ENCODE measurements around the gene GPS1. TPM values are rescaled to one million over a fixed set of nuclear protein-coding genes. Genes with fewer than 3 reads are reported as not detected.

GPS1 gene
- total RNA-seq, 1 donor from 2014 or later = 94.7 TPM

DNA sequence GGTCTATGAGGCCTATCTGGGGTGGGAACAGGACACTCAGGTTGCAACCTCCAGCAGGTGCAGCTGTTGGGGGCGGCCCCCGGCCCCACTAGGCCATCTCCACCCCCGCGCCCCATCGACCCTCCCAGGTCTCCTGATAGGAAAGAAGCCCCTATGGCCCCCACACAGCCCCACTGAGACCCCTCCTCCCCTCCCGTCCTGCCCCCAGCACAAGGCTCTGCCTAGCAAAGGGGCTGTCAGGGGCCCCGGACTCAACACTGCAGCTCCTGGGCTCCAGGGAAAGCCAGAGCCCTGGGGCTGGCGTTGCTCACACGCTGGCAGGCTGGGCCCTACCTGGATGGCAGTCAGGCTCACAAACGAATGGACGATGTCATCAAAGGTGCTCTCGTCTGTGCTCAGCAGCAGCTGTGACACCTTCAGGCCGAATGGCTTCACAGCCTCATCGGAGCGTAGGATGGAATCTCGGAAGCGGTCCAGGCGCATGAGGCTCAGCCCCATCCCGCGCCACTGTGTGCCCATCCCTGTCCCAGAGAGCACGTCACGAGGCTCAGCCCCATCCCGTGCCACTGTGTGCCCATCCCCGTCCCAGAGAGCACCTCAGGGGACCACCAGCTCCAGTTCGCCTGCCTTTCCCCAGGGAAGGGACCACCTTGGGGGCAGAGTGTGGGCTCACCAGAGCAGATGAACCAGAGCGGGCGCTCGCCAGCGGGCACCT lies 39.0 kb downstream of the GPS1 start:
- Mint-ChIP-seq H3K36me3 (ENCODE audit: low read depth) (peaks cover 47% of the 10 kb centered on the region), H3K9me3 (no peaks in the 10 kb centered on the region), H3K27me3 (no peaks in the 10 kb centered on the region), H3K4me3 (no peak overlapping the region), H3K27ac (no peak overlapping the region), H3K4me1 (no peaks in the 10 kb centered on the region)
- ATAC-seq (ENCODE audit: low read depth) (no peak), DNase-seq (no peak)
- TF ChIP-seq, protein P1, sequence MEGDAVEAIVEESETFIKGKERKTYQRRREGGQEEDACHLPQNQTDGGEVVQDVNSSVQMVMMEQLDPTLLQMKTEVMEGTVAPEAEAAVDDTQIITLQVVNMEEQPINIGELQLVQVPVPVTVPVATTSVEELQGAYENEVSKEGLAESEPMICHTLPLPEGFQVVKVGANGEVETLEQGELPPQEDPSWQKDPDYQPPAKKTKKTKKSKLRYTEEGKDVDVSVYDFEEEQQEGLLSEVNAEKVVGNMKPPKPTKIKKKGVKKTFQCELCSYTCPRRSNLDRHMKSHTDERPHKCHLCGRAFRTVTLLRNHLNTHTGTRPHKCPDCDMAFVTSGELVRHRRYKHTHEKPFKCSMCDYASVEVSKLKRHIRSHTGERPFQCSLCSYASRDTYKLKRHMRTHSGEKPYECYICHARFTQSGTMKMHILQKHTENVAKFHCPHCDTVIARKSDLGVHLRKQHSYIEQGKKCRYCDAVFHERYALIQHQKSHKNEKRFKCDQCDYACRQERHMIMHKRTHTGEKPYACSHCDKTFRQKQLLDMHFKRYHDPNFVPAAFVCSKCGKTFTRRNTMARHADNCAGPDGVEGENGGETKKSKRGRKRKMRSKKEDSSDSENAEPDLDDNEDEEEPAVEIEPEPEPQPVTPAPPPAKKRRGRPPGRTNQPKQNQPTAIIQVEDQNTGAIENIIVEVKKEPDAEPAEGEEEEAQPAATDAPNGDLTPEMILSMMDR (IDR thresholded peaks at IDR 0.05) = no peak
- POLR2A ChIA-PET = no interaction called here
- CTCF ChIA-PET = no interaction called here
- intact Hi-C loops (cut with micrococcal nuclease) = loop anchor here (10.0 kb wide), 1 partner anchor 576 kb away; the partner anchor contains the start of gene ACTG1

DNA sequence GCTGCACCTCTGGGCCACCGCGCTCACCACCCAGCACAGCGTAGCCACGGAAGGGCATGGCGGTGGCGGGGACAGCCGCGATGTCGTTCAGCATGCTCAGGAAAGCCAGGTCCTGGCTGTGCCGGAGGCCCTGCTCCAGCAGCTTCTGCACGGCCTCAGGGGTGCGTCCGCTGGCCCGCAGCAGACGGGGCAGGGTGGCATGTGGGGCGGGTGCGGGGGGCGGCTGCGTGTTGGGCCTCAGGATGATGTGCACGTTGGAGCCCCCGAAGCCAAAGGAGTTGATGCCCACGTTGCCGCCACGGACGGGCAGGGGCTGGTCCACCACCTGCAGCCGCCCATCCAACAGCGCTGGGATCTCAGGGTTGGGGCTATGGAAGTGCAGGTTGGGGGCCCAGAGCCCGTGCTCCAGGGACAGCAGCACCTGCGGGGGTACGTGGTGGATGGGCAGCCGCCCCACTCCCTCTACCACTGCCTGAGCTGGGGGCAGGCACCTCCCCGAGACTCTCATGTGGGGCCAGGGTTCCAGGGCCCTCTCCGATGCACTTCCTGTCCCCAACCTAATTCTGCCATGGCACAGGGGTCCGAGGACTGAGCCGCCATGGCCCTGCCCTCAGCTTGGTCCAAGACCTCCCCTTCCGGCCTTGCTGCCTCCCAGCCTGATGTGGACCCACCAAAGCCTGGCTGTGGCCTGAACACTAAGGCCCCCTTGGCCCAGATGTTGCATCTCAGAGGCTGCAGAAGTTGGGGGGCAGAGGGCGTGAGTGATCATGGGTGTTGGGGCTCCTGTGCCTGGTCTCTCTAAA lies 39.8 kb downstream of the GPS1 start:
- TF ChIP-seq, protein P1 (IDR thresholded peaks at IDR 0.05) = no peak
- no peaks in the 10 kb centered on the region for H3K9me3 Mint-ChIP-seq
- ChIA-PET POLR2A (no interaction called here), CTCF (no interaction called here)
- no peak overlapping the region for H3K4me3 Mint-ChIP-seq
- no peaks in the 10 kb centered on the region for H3K27me3 Mint-ChIP-seq
- peaks cover 45% of the 10 kb centered on the region for H3K36me3 Mint-ChIP-seq (ENCODE audit: low read depth)
- DNase-seq (no peak), ATAC-seq (ENCODE audit: low read depth) (no peak)
- intact Hi-C loops (cut with micrococcal nuclease) = loop anchor here (10.0 kb wide), 1 partner anchor 577 kb away; the partner anchor contains the start of gene ACTG1
- H3K27ac Mint-ChIP-seq = no peak overlapping the region
- peaks cover 2% of the 10 kb centered on the region for H3K4me1 Mint-ChIP-seq

GRCh38 chr17:82092094-82092586 lies 40.4 kb downstream of the GPS1 start:
- Mint-ChIP-seq H3K27me3 (no peaks in the 10 kb centered on the region), H3K27ac (no peak overlapping the region), H3K36me3 (ENCODE audit: low read depth) (peaks cover 40% of the 10 kb centered on the region), H3K9me3 (no peaks in the 10 kb centered on the region), H3K4me3 (no peak overlapping the region), H3K4me1 (peaks cover 5% of the 10 kb centered on the region)
- intact Hi-C loops (cut with micrococcal nuclease) = loop anchor here (10.0 kb wide), 1 partner anchor 577 kb away; the partner anchor contains the start of gene ACTG1
- ATAC-seq (ENCODE audit: low read depth) = no peak
- no peak for DNase-seq
- TF ChIP-seq, protein P1 (IDR thresholded peaks at IDR 0.05) = no peak
- ChIA-PET CTCF (no interaction called here), POLR2A (no interaction called here)

DNA sequence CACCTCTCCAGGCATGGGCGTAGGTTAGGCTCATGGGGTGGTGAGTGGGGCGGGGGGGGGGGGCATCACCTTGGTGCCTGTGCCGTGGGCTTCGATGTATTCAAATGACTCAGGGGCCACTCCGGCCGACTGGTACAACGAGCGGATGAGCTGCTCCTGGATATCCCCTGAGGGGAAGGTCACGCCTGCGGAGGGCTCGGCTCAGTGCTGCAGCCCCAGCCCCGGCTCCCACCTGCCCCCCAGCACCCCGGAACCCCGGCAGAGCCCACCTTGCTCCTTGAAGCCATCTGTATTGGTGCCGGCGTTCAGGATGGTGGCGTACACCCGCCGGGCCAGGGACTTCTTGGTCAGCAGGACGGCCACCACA lies 40.9 kb downstream of the GPS1 start:
- peaks cover 5% of the 10 kb centered on the region for H3K4me1 Mint-ChIP-seq
- H3K36me3 Mint-ChIP-seq (ENCODE audit: low read depth) = peaks cover 38% of the 10 kb centered on the region
- no peaks in the 10 kb centered on the region for H3K27me3 Mint-ChIP-seq
- ChIA-PET CTCF (no interaction called here), POLR2A (interaction anchor here (0.6 kb wide), 1 partner anchor 15 kb away, joined by 4 read pairs; no protein-coding TSS in a partner anchor)
- DNase-seq (no peak), ATAC-seq (ENCODE audit: low read depth) (no peak)
- H3K27ac Mint-ChIP-seq = no peak overlapping the region
- no peaks in the 10 kb centered on the region for H3K9me3 Mint-ChIP-seq
- no peak overlapping the region for H3K4me3 Mint-ChIP-seq
- intact Hi-C loops (cut with micrococcal nuclease) = loop anchor here (10.0 kb wide), 1 partner anchor 578 kb away; the partner anchor contains the start of gene ACTG1
- TF ChIP-seq, protein P1 (IDR thresholded peaks at IDR 0.05) = no peak

Measured in activated B cell treated with CpG ODN at 0.5 μM for 24 hours (primary cell).